ENCODE results near the gene LOXHD1.

The LOXHD1 gene, protein sequence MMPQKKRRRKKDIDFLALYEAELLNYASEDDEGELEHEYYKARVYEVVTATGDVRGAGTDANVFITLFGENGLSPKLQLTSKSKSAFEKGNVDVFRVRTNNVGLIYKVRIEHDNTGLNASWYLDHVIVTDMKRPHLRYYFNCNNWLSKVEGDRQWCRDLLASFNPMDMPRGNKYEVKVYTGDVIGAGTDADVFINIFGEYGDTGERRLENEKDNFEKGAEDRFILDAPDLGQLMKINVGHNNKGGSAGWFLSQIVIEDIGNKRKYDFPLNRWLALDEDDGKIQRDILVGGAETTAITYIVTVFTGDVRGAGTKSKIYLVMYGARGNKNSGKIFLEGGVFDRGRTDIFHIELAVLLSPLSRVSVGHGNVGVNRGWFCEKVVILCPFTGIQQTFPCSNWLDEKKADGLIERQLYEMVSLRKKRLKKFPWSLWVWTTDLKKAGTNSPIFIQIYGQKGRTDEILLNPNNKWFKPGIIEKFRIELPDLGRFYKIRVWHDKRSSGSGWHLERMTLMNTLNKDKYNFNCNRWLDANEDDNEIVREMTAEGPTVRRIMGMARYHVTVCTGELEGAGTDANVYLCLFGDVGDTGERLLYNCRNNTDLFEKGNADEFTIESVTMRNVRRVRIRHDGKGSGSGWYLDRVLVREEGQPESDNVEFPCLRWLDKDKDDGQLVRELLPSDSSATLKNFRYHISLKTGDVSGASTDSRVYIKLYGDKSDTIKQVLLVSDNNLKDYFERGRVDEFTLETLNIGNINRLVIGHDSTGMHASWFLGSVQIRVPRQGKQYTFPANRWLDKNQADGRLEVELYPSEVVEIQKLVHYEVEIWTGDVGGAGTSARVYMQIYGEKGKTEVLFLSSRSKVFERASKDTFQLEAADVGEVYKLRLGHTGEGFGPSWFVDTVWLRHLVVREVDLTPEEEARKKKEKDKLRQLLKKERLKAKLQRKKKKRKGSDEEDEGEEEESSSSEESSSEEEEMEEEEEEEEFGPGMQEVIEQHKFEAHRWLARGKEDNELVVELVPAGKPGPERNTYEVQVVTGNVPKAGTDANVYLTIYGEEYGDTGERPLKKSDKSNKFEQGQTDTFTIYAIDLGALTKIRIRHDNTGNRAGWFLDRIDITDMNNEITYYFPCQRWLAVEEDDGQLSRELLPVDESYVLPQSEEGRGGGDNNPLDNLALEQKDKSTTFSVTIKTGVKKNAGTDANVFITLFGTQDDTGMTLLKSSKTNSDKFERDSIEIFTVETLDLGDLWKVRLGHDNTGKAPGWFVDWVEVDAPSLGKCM (N-terminal part only)
- 0 to 0.77 (median 0.04) reads per million in 3 experiments for total RNA-seq

DNA sequence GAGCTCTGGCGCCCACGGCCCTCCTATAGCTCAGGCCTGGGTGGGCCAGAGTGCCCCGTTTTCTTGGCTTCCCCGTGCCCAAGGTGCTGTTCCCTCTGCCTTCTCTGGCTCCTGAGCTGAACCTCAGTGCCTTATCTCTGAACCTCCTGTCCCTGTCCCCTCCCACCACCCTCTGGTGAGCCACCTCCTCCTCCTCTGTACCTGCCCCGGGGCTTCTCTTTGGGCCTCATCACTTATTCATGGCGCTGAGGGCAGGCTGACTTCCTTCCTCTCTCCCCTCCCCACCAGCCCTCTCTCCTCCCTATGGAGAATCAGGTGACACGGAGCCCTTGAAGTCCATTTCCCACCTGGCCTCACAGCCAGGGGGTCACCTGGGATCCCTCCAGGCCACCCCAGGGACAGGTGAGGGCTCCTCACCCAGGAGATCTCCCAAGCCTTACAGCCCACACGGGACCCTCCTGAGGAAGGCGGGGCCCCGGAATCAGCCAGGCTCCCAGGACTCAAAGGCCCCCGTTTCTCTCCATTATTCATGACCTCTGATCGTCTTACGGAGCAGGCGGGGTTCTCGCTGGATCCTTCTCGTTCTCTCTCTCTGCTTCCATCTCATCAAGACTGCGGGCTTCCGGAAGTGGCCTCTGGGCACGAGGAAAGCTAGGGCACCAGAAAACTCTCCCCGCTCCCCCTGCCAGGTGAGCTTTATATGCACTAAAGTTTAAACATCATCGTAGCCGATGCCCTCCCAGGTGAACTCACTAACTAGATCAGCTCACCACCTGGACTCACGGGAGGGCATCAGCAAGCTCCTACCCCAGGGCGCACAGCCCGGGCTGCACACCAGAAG lies at the start of gene LOXHD1:
Gene LOXHD1, minus strand, starts transcription at position 106 of the 841 bp plus-strand sequence. CDS start 187 bp downstream, outside the sequence.
- no peak for DNase-seq

DNA sequence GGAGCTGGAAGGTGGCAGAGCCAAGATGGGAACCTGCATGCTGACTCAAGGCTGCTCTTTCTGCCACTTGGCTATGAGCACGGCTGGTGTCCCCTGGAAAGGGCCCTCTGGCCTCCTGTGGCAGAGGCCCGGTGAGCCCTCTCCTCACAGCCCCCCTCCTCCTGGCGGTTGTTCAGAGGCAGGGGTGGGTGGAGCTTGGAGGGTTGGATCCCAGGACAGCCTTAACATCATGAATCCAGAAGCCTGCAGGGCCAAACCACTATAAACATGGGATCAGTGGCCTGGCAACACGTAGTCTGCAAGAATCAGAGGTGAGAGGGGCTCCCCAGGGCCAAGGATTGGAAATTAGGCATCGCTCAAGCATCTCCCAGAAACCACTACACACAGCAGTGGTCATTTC lies 48.5 kb upstream of the LOXHD1 start:
- no peak for DNase-seq

DNA sequence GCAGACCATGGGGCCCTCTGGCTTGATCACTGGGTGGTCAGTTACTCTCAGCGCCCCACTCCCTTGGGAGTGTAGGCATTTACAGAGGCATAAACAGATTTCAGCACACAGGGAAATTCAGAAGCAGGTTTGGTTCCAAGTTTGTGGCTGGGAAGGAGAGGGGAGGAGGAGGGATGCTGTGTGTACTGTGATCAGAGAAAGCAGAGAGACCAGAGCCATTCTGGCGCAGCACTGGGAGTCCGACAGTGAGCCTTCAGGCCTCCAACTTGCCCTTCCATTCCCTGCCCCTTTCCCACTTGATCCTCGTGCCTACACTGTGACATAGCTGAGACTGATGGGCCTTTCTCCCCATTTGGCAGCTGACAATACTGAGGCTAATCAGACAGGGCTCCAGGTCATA lies 47.8 kb upstream of the LOXHD1 start:
- DNase-seq, result no peak

DNA sequence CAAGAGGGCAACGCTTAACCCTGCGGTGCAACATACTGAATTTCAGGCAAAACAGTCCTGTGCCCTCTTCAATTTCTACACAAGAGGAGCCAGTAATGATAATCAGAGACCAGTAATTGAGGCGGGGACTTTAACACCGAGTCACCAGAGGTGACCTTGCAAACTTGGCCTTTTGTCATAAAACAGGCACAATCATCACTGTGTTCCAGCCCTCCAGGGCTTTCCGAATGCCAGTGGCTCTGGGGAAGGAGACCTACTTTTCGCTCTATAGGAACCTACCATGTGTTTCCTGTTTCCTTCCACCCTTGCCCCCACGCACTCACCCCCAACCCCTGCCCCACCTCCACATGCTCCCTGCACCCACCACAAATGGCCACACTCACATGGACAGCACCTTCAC lies 47.2 kb upstream of the LOXHD1 start:
- DNase-seq, result no peak

DNA sequence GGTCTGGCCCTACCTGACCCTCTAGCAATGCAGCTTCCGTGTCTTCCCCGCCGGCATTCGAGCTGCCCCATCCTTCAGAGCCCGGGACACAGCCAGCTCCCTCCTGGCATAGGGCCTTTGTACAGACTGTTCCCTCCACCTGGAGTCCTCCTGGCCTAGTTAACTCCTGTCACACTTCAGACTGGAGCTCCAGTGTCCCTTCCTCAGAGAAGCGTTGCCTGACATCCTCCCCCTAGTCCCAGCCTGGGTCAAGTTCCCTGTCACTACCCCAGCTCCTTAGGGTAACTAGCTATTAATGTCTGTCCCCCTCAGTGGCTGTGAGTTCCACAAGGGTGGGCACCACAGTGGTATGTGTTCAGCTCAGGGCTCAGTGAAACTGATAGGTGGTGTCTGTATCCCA lies 45.5 kb upstream of the LOXHD1 start:
- DNase-seq, result no peak

DNA sequence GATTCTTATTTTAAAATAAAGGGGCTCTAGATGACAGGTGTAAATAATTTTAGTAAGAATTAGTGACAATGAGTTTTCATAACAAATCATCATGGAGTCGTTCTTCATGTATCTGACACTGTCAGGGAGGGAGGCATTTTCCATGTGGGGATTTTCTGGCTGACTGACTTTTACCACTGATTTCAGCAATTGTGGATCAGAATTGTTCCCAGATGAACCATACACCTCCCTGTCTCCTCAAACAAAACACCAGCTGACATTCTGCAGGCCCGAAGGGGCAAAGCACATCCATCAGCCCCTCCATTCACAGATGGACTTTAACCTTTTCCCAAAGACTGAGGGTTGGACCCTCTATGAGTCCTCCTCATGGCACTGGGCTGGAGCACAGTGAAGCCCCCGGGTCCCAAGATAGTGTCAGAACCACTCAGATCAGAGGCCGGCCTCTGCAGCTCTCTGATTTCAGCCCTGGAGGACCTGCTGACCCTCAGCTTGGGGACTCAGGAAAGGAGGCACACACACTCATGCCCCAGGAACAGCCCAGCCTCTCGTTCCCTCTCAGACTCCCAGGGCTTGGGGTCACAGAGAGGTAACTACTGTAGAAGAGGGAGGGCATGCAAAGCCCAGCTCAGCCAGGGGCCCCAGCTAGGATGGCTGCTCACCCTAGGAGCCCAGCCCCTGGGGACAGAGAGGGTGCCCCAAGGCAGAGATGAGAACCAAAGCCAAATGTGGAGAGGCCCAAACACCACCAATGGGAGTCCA lies 43.2 kb upstream of the LOXHD1 start:
- no peak for DNase-seq

DNA sequence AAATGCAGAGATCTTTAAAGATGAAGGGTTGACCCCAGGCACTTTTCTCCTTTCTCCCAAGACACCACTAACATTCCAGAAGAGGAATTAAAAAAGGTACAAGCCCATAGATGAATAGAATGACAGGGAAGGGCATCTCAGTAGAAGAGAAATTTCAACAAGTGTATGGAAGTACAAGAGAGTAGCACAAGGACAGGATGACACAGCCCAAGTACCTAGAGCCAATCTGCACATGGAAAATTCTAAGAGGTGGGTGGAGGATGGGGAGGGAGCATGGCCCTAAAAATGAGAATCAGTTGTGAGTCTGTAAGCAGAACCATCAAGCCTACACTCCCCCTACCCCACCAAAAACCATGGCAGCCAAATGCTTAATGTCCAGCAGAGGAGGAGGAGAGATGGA lies 39.7 kb upstream of the LOXHD1 start:
- no peak for DNase-seq

DNA sequence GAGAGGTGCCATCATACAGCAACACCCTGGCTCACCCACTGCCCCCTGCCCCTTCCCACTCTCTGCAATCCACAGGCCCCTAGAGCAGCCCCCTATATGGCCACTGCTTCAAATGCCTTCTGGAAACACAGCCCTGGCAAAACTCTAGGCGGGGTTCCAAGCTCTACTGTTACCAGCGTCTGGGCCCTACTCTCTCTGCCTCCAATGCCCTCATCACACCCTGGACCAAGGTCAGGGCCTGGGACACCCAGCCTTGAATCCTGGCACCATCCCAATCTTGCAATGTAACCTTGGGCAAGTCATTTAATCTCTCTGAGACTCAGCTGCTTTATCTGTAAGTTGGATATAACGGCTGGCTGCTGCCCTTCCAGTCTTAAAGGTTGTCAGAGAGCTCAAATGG lies 39.2 kb upstream of the LOXHD1 start:
- no peak for DNase-seq

DNA sequence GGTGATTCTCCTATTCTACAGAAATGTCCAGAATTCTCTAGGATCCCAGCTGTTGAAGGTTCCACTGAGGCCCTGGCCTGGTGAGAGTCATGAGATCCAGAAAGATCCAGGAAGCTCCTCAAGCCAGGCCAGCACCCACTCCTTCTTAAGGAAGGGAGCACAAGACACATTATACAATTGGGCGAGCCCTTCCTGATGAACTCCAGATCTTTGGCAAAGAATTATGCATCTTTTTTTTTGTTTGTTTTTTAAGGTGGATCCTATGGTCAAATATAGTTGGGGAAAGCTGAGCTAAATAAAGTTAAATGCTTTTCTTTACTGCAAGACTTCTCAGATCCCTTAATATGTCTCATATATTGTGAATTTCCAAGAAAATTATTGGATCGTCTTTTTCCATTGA lies 37.0 kb upstream of the LOXHD1 start:
- no peak for DNase-seq

DNA sequence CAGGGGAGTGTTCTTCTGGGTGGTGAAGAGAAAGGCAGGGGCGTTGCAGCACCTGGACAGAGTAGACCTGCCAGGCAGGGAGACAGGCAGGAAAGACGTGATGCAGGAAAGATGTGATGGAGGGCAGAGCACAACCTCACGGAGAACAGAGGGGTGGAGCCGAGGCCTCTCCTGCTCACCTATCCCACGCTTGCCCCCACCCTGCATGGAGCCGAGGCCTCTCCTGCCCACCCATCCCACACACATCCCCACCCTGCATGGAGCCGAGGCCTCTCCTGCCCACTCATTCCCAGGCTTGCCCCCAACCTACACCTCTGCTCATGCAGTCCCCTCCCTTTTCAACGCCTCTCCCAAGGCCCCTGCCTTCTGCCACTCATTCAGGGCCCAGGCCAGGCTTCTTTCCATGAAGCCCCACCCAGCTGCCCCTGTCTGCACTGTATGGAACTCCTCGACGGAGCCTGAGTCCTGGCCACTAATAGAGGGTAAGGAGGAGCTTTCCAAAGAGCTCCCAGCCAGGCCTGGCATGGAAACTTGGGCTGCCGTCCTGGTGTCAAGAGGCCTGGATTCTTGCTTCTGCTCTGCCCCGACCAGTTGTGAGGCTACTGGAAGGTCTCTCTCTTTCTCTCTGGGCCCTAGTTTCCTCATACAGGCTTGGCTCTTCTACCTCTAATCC lies 32.0 kb upstream of the LOXHD1 start:
- no peak for DNase-seq

DNA sequence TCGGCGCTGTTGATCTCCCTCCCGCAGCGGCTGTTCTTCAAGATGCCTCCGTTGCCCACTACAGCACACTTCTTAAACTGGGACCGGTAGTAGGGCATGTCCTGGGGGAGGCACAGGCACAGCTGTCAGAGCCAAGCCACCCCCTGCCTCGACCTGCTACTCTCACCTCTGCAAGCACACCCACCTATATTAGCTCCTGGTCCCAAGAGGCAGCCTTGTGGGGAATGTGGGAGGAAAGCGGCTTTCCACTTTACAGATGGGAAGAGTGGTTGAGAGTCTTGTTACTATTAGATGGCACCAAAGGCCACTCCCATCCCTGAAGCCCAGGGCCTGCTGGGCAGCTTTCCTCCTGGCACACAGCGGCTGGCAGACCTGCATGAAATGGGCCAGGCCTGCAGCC lies 29.2 kb upstream of the LOXHD1 start:
- no peak for DNase-seq

DNA sequence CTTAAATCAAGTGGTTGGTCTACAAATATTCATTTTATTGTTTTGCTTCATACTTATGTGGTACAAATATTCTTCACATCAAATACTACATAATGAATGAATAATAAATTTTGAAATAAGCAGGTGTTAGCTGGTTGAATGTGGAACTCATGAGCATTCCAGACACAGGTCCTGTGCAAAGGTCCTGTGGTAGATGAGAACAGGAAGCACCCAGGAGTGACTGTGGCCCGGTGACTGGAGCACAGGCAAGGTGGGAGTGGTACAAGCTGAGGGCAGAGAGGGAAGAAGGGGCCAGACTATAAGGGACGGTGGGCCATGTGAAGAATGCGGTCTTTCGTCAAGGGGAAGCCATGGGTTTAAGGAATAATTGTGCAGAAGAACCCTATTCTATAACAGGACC lies 26.2 kb upstream of the LOXHD1 start:
- no peak for DNase-seq

DNA sequence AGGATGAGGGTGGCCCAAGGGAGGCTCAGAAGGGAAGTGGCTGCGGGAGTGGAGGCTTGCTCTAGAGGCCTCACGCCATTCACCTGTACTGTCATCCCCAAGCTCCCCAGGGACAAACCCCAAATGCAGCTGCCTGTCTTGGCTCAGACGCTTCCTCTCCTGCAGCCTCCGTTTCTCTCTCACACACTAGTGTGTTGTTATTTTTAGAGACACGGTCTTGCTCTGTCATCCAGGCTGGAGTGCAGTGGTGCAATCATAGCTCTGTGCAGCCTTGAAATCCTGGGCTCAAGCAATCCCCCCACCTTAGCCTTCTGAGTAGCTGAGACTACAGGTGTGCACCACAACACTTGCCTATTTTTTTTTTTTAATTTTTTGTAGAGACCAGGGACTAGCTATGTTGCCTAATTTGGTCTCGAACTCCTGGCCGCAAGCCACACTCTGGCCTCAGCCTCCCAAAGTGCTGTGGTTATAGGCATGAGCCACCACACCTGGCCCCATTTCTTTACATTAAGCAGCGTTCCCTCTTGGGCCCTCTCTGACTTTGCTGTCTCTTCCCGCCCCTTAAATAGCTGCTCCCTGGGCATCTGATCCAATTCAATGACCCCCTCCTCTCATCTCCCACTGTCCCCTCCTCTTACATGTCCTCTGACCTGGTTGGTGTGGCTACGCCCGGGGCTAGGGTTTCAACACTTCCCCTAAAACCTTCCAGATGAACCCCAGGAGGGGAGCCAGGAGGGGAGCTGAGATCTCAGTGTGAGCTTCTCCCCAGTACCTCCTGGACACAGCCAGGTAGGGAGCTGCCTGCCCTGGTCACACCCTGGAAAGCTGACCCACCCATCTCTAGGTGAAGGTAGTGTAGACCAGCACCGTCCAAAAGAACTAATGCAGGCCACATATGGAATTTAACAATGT lies 24.0 kb upstream of the LOXHD1 start:
- DNase-seq, result no peak

DNA sequence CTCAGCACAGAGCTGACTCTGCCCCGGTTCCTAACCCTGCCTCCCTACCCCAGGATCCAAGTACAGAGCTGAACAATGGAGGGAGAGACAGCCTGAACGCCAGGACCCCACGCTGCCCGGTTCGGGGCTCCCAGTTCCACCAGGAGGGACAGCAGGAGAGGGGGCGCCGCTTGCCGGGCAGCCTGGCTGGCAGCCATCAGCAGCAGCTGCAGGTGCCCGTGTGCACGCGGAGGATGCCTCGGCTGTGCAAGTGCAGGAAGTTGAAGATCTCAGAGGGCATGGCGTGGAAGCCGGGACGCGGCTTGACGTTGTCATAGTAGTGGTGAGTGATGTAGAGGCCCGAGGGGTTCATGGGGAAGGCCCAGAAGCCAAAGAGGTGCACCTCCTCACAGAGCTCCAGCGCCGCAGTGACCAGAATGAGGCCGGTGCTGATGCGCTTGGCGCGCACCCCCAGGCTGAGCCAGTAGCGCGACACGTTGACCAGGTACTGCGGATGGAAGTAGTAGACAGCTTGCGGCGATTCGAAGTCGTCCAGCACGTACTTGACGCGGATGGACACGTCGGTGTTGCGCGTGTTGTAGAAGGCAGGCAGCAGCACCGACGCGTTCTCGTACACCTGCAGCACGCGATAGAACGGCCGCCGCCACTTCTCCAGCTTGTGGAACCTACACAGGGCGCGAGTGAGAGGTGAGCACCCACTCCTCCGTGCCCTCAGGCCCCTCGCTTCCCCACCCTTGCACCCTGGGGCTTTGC lies 23.0 kb upstream of the LOXHD1 start:
- DNase-seq, result no peak

DNA sequence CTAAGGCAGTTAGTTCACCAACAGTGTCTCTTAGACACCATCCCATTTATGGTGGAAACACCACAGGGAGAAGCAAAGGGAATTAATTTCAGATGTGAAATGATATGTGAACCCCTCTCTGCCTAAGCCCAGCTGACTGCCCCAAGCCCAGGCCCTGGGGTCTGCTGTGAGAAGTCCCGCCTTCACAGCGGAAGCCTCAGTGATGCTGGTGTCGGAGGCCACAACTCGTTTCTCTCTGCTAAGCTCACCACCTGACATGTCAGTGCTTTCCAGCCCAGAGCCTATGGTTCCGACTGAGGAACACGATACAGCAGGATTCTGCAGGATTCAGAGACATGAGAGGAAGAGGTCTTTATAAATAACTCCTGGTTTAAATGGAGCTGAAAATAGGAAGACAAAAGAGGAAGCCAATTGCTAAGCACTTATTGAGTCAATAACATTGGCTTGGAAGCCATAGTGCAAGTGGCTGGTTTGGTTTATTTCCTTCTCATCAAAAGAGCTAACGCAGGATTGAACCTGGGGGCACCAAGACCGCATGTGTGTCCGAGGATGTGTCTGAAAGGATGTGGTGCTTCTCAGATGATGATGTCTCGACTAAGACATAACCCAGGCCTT lies 21.9 kb upstream of the LOXHD1 start:
- DNase-seq, result no peak

DNA sequence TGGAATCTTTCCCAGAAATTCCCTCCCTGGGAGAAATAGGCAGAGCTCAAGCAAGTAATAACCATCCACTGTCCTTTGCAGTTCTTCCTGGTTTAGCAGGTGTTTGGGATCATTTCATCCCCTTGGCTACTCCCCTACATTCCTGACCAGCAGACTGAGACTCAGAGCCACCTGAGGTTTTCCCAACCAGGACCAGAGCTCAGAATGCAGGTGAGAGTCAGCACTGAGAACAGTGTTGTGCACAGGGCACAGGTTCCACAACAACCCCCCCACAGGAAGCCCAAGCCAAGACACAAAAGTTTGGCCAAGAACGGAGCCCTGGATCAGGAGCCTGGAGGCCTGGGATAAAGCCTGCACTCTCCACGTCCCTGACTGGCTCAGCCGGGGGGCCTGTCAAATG lies 21.0 kb upstream of the LOXHD1 start:
- no peak for DNase-seq

DNA sequence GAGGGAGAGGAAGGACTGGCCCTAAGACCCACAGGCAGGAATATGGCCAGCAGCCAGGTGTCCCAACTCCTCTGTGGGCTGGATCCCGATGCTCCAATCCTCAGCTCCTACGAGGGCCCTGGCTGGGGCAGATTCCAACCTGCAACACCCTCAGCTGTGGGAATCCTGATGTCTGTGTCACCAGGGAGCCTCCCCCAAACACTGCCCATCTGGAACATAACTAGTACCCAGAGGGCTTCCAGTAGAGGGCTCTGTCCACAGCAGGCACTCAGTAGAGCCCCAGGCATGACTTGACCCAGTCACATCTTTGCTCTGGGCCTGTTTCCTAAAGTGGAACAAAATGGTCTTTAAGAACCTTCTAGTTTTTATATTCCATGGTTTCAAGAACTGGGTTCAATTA lies 20.6 kb upstream of the LOXHD1 start:
- no peak for DNase-seq

DNA sequence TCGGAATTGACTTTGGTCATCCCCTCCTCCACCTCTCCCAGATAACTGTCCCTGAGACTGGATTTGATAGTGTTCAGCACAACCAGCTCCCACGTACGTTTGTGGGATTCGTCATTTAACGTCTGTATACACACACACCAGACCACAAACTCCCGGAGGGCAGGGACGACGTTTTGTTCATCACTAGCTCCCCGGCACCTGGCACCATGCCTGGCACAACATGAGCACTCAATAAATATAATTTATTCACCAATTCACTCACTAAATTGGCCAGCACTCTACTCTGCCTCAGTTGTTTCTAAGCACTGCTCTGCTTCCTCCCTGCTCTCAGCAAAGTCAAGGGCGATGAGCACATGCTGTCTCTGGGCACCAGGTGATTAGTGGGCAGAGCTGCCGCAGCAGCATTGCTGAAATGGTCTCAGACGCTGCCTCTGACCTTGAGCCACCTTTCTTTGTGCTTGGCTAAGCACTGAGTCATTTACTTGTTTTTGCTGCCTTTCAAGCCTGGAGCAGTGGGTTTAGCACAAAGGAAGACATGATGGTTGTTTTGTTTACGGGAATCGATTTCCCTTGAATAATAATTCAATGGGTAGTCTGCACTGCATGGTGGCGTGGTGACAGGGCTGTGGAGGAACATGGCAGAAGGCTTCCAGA lies 19.3 kb upstream of the LOXHD1 start:
- DNase-seq, result no peak

Data from central memory CD4-positive, alpha-beta T cell (primary cell).